NCI-H1930 (cell line): Measurements from ENCODE around the gene CEP85.
A peak's percentile ranks its signal among the peaks of the same experiment; 100 is the strongest.

Experiments used
- DNase-seq, 2 experiments: peaks; one replicate each; lab custom pipeline; 2025; lab: John Stamatoyannopoulos, UW

Gene CEP85

GRCh38 chr1:26278724-26279455 lies 44.9 kb downstream of the CEP85 start:
- no peak for DNase-seq

GRCh38 chr1:26279456-26280332 lies 45.7 kb downstream of the CEP85 start, which contains the start of gene SH3BGRL3:
SH3BGRL3 (plus strand) TSS chr1:26280086; CDS start chr1:26280156, 70 bp downstream.
- DNase-seq = peak; percentile 57 to 83

- no peak for DNase-seq
Observed at GRCh38 chr1:26280333-26281042, 46.5 kb downstream of the CEP85 start.

GRCh38 chr1:26281091-26281958 lies 47.3 kb downstream of the CEP85 start:
- no peak for DNase-seq

- DNase-seq = no peak
Observed at GRCh38 chr1:26281971-26282370, 48.0 kb downstream of the CEP85 start.

- no peak for DNase-seq
Observed at GRCh38 chr1:26282401-26282918, 48.5 kb downstream of the CEP85 start.

GRCh38 chr1:26283279-26283853 lies 49.4 kb downstream of the CEP85 start:
- DNase-seq = no peak

- DNase-seq = no peak
Observed at GRCh38 chr1:26283871-26284596, 50.0 kb downstream of the CEP85 start.

GRCh38 chr1:26284597-26285347 lies 50.8 kb downstream of the CEP85 start:
- peak in 1 of 2 experiments; percentile 26 for DNase-seq

- no peak for DNase-seq
Observed at GRCh38 chr1:26285366-26286063, 51.5 kb downstream of the CEP85 start.

GRCh38 chr1:26286064-26286416 lies 52.0 kb downstream of the CEP85 start:
- no peak for DNase-seq

- no peak for DNase-seq
Observed at GRCh38 chr1:26287033-26287711, 53.2 kb downstream of the CEP85 start.

GRCh38 chr1:26287811-26288210 lies 53.8 kb downstream of the CEP85 start:
- no peak for DNase-seq

GRCh38 chr1:26288311-26288941 lies 54.4 kb downstream of the CEP85 start:
- no peak for DNase-seq

- DNase-seq = no peak
Observed at GRCh38 chr1:26289158-26290059, 55.4 kb downstream of the CEP85 start.

GRCh38 chr1:26290122-26290881 lies 56.3 kb downstream of the CEP85 start:
- DNase-seq = no peak
